Duodenal mucosa (tissue), 2 donors: ENCODE results near the gene KCNB1.

Source experiments
- H3K27ac ChIP-seq: one replicate; pipeline ENCODE4 v1.7.0; 2013; ENCODE audit warnings: low read depth, low read length
- H3K27me3 ChIP-seq, 2 donors: one replicate each; pipeline ENCODE4 v1.7.0; 2013; ENCODE audit warnings: low read length in 2 of 2, control low read depth in 1 of 2; ENCODE audit not compliant: insufficient read depth in 2 of 2, control insufficient read depth in 1 of 2
- H3K36me3 ChIP-seq, 2 donors: one replicate each; pipeline ENCODE4 v1.7.0; 2013; ENCODE audit warnings: low read length in 2 of 2, control low read depth in 1 of 2; ENCODE audit not compliant: insufficient read depth in 2 of 2, control insufficient read depth in 1 of 2
- H3K4me1 ChIP-seq, 2 donors: one replicate each; pipeline ENCODE4 v1.7.0; 2013; ENCODE audit warnings: low read length in 2 of 2, control low read depth in 1 of 2; ENCODE audit not compliant: insufficient read depth in 2 of 2, control insufficient read depth in 1 of 2
- H3K4me3 ChIP-seq, 2 donors: one replicate each; pipeline ENCODE4 v1.7.0; 2013; ENCODE audit warnings: low read length in 2 of 2, low read depth in 1 of 2
- H3K9ac ChIP-seq, 2 donors: one replicate each; pipeline ENCODE4 v1.7.0; 2013; ENCODE audit warnings: low read length in 2 of 2, low read depth in 1 of 2
- H3K9me3 ChIP-seq, 2 donors: one replicate each; pipeline ENCODE4 v1.7.0; 2013; ENCODE audit warnings: low read length in 2 of 2, control low read depth in 1 of 2; ENCODE audit not compliant: control insufficient read depth in 1 of 2

Gene KCNB1

GRCh38 chr20:49446808-49447207, 35.7 kb downstream of the KCNB1 start:
- Histone ChIP-seq H3K27me3 (peaks cover 0 to 3% of the 10 kb centered on the region in 2 donors), H3K9me3 (no peaks in the 10 kb centered on the region), H3K36me3 (no peaks in the 10 kb centered on the region), H3K4me1 (no peaks in the 10 kb centered on the region), H3K27ac (no peak overlapping the region), H3K9ac (no peak overlapping the region), H3K4me3 (no peak overlapping the region)

GRCh38 chr20:49446080-49446479, 36.4 kb downstream of the KCNB1 start:
- no peaks in the 10 kb centered on the region for H3K9me3 ChIP-seq
- H3K9ac ChIP-seq, result no peak overlapping the region
- no peaks in the 10 kb centered on the region for H3K36me3 ChIP-seq
- peaks cover 0 to 3% of the 10 kb centered on the region in 2 donors for H3K27me3 ChIP-seq
- H3K27ac ChIP-seq, result peak overlapping the region; percentile 13
- H3K4me3 ChIP-seq, result no peak overlapping the region
- no peaks in the 10 kb centered on the region for H3K4me1 ChIP-seq

DNA sequence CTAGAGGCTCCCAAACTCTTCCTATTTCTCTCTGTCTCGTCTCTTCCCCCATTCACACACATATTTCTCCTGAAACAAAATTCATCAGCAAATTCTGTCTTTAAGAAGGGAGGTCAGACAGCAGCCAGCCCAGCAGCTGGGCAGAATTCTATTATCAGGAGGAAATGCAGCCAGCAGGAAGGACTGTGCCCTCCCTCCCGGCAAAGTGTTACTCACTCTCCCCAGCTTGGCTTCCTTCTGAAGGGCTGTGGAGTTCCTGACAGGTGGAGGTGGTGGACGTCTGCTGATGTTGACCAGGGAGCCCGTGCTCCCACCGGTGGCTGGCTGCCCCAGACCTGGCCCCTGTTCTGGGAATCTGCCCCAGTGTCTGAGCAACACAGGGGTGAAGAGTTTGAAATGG, 37.3 kb downstream of the KCNB1 start:
- H3K9ac ChIP-seq, result no peak overlapping the region
- H3K27me3 ChIP-seq, result peaks cover 0 to 7% of the 10 kb centered on the region in 2 donors
- no peaks in the 10 kb centered on the region for H3K9me3 ChIP-seq
- H3K4me3 ChIP-seq, result no peak overlapping the region
- H3K27ac ChIP-seq, result no peak overlapping the region
- H3K4me1 ChIP-seq, result no peaks in the 10 kb centered on the region
- H3K36me3 ChIP-seq, result no peaks in the 10 kb centered on the region

- Histone ChIP-seq H3K4me1 (no peaks in the 10 kb centered on the region), H3K36me3 (no peaks in the 10 kb centered on the region), H3K9ac (no peak overlapping the region)
These were observed 37.9 kb downstream of the KCNB1 start for GRCh38 chr20:49444553-49444990.

DNA sequence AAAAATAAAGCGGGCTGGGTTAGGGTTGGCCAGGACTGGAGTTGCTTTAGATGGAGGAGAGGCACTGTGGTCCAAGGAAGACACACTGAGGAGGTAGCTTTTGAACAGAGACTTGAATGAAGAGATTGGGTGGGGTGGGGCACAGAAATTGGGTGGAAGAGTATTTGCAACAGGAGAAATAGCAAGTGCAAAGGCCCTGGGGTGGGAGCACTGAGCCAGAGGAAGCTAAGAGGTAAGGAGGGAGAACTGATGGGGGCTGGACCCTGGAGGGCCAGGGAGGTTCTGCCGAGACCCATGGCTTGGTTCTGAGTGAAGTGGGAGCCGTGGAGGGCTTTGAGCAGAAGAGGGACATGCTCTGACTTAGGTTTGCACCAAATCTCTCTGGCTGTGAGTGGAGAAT, 45.4 kb downstream of the KCNB1 start:
- peaks cover 0 to 4% of the 10 kb centered on the region in 2 donors for H3K27me3 ChIP-seq
- no peak overlapping the region for H3K9ac ChIP-seq
- H3K27ac ChIP-seq, result no peak overlapping the region
- H3K4me1 ChIP-seq, result no peaks in the 10 kb centered on the region
- H3K4me3 ChIP-seq, result no peak overlapping the region
- no peaks in the 10 kb centered on the region for H3K36me3 ChIP-seq
- no peaks in the 10 kb centered on the region for H3K9me3 ChIP-seq

More at GRCh38 chr20:49444553-49444990, 37.9 kb downstream of the KCNB1 start:
- no peak overlapping the region for H3K4me3 ChIP-seq
- no peak overlapping the region for H3K27ac ChIP-seq
- H3K9me3 ChIP-seq, result no peaks in the 10 kb centered on the region
- peaks cover 0 to 7% of the 10 kb centered on the region in 2 donors for H3K27me3 ChIP-seq

GRCh38 chr20:49435639-49436038, 46.8 kb downstream of the KCNB1 start:
- Histone ChIP-seq H3K4me3 (no peak overlapping the region), H3K9ac (no peak overlapping the region), H3K27me3 (peaks cover 2 to 4% of the 10 kb centered on the region in 2 donors), H3K9me3 (no peaks in the 10 kb centered on the region), H3K36me3 (no peaks in the 10 kb centered on the region), H3K4me1 (no peaks in the 10 kb centered on the region), H3K27ac (no peak overlapping the region)

- no peaks in the 10 kb centered on the region for H3K4me1 ChIP-seq
- no peaks in the 10 kb centered on the region for H3K9me3 ChIP-seq
- no peak overlapping the region for H3K9ac ChIP-seq
- peaks cover 0 to 5% of the 10 kb centered on the region in 2 donors for H3K27me3 ChIP-seq
- no peak overlapping the region for H3K4me3 ChIP-seq
- H3K27ac ChIP-seq, result no peak overlapping the region
- no peaks in the 10 kb centered on the region for H3K36me3 ChIP-seq
These were observed 49.1 kb downstream of the KCNB1 start for GRCh38 chr20:49433333-49433732.

DNA sequence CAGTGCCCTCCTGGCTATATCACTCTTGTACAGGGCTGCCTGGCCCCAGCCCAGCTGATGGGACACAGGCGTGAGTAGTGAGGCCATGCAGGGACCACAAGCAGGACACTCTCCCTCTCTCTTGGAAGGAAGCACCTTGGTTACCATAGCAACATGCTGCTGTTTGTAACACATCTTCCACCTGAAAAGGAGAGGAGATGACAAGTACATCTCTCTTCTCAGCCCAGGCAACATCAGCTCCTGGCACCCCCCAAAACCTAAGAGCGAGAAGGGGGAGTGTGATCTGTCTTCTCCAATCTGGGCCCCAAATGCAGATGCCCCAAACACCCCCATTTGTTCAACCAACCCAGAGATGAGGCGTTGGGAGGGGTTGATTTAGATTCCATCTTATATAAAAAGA, 49.9 kb downstream of the KCNB1 start:
- no peak overlapping the region for H3K9ac ChIP-seq

GRCh38 chr20:49431329-49431728, 51.1 kb downstream of the KCNB1 start:
- no peak overlapping the region for H3K9ac ChIP-seq
- peaks cover 3 to 5% of the 10 kb centered on the region in 2 donors for H3K27me3 ChIP-seq
- H3K4me1 ChIP-seq, result no peaks in the 10 kb centered on the region
- no peak overlapping the region for H3K4me3 ChIP-seq
- no peak overlapping the region for H3K27ac ChIP-seq
- no peaks in the 10 kb centered on the region for H3K36me3 ChIP-seq
- no peaks in the 10 kb centered on the region for H3K9me3 ChIP-seq

More for the DNA sequence above, 49.9 kb downstream of the KCNB1 start:
- Histone ChIP-seq H3K9me3 (no peaks in the 10 kb centered on the region), H3K36me3 (no peaks in the 10 kb centered on the region), H3K4me1 (no peaks in the 10 kb centered on the region), H3K27me3 (peaks cover 3 to 5% of the 10 kb centered on the region in 2 donors), H3K27ac (no peak overlapping the region), H3K4me3 (no peak overlapping the region)

GRCh38 chr20:49430320-49430719, 52.1 kb downstream of the KCNB1 start:
- H3K4me1 ChIP-seq, result no peaks in the 10 kb centered on the region
- H3K27me3 ChIP-seq, result peaks cover 3 to 5% of the 10 kb centered on the region in 2 donors
- no peak overlapping the region for H3K27ac ChIP-seq
- no peak overlapping the region for H3K4me3 ChIP-seq
- no peak overlapping the region for H3K9ac ChIP-seq
- no peaks in the 10 kb centered on the region for H3K36me3 ChIP-seq
- no peaks in the 10 kb centered on the region for H3K9me3 ChIP-seq
